ENCODE measurements around the gene HPF1. TPM values are rescaled to one million over a fixed set of nuclear protein-coding genes. Genes with fewer than 3 reads are reported as not detected.

HPF1 gene
- total RNA-seq, 2 experiments from 2014 or later: 20.4 to 28.2 TPM

Other genes starting within 250 kb of the HPF1 start
- 10 to 100 TPM; 12.0 to 13.6 TPM for gene NEK1, start 145.4 kb downstream of the HPF1 start, total RNA-seq
- gene CLCN3, start 137.4 kb downstream of the HPF1 start, total RNA-seq: 10 to 100 TPM; 18.5 to 21.6 TPM

Data from activated CD8-positive, alpha-beta T cell treated with anti-CD3 and anti-CD28 coated beads for 36 hours (primary cell).